GM21576 (cell line): ENCODE results near the gene IQSEC3.
"Not testable (repeated sequence)": the region's sequence is repeated elsewhere in the genome, so short reads cannot be mapped to it uniquely, and the experiment has no call there.

Experiments
- ATAC-seq: cut with Tn5 transposase; IDR thresholded peaks from one replicate; pipeline ENCODE4 v1.9.1; 2021; ENCODE audit warnings: mild to moderate bottlenecking, moderate library complexity; ENCODE audit not compliant: unreplicated experiment

The IQSEC3 gene

GRCh38 chr12:52902-53734 is 13.4 kb upstream of the IQSEC3 start:
- ATAC-seq, result not testable (repeated sequence)

- ATAC-seq, result no peak
Observed at GRCh38 chr12:53735-54730, 12.5 kb upstream of the IQSEC3 start.

GRCh38 chr12:54750-55535 is 11.6 kb upstream of the IQSEC3 start:
- no peak for ATAC-seq

GRCh38 chr12:56683-57346 is 9.8 kb upstream of the IQSEC3 start:
- no peak for ATAC-seq

DNA sequence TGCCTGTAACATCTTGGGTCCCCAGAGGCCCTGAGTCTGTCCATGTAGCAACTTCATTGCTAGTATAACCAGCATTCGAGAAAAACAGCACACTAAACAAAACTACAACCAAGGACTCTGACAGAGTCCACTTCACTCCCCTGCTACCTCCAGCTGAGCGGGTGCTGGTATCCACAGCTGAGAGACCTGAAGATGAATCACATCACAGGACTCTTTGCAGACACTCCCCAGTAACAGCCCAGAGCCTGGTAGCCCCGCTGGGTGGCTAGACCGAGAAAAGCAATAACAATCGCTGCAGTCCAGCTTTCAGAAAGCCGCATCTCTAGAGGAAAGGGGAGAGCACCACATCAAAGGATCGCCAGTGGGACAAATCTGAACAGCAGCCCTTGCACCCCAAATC is 9.0 kb upstream of the IQSEC3 start:
- ATAC-seq, result no peak

DNA sequence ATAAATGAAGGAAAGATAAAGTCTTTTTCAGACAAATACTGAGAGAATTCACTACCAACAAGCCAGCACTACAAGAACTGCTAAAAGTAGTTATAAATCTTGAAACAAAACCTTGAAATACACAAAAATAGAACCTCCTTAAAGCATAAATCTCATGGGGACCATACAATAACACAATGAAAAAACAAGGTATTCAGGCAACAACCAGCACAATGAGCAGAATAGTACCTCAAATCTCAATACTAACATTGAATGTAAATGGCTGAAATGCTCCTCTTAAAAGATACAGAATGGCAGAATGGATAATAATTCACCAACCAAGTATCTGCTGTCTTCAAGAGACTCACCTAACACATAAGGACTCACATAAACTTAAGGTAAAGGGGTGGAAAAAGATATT is 7.7 kb upstream of the IQSEC3 start:
- ATAC-seq, result no peak

DNA sequence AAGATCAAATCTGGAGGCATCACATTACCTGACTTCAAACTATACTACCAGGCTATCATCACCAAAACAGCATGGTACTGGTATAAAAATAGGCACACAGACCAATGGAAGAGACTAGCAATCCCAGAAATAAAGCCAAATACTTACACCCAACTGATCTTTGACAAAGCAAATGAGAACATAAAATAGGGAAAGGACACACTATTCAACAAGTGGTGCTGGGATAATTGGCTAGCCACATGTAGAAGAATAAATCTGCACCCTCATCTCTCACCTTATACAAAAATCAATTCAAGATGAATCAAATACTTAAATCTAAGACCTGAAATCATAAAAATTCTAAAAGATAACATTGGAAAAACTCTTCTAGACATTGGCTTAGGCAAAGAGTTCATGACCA is 4.7 kb upstream of the IQSEC3 start:
- not testable (repeated sequence) for ATAC-seq

DNA sequence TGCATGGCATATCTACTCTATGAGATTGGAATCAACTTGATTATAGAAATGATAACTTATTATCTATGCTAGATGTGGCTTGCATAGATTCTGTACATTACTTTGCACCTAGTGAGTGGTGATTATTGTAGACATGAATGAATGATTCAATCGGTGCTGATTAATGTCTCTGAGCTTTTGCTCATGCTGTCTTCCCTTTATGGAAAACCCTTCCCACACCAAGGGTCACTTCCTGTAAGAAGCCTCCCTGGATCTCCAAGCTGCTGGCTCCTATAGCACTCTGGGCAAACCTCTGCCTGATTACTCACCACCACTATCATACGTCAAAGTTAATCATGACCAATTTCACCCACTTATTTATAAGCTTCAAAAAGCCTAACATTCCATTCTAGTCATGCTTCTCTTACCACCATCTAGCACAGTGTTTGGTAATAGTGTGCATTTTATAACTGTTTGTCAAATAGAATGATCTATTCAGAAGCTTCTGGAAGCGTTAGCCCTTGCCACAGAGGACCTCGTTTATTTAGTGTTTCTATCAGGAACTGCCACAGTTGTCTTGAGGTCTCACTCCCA is 990 bp upstream of the IQSEC3 start:
- not testable (repeated sequence) for ATAC-seq

- peak; percentile 53 for ATAC-seq
Observed at GRCh38 chr12:66782-67504, 376 bp downstream of the IQSEC3 start.

DNA sequence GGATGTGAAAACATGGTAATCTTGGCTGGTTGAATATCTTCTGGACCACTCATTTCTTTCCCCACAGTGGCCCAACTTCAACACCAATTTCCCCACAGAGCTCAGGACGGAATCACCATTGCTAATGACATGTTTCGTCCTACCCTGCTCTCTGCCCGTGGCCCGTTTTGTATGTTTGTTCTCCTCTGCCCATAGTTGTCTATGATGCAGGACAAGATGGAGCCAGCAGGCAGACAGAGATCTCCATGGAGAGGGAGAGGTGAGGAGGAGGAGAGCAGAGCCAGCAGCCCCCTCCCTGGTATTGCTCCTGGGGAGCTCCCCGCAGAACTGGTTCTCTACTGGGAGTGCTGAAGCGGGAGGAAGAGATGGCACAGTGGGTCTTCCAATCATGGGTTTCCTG is 3.1 kb downstream of the IQSEC3 start:
- ATAC-seq, result not testable (repeated sequence)

DNA sequence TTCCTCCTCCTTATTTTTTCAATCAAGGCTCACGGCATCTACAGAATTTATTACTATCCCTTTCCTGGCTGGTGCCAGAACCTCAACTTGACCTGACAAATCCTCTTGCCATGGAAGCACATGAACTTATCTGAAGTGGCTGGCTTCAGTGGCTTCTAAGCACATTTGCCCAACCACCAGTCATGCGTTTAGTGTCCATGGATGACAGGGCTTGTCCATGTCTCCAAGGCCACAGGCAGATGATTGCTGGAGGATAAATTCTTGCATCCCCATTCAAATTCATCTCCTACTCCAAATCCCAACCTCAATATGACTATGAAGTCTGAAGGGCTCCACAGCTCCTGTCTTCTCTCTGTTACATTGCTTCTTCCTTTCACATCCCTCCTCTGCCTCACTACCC is 4.0 kb downstream of the IQSEC3 start:
- not testable (repeated sequence) for ATAC-seq

DNA sequence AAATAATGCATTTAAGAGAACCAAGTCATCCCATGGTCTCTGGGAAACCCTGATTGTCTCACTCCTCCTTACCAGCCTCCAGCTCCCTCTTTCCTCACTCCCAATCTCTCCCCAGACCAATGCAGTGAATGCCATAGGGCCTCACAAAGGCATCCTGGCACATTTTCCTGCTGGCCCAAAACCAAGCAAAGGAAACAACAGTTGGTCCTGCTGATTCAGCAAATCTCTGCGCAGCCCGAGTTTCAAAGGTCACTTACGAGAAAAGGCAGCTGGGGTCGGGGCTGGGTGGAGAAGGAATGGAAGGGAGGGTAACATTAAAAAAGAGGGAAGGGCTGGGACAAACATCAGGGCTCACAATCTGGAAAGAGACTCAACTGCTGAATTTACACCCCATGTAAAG is 5.5 kb downstream of the IQSEC3 start:
- ATAC-seq, result not testable (repeated sequence)

DNA sequence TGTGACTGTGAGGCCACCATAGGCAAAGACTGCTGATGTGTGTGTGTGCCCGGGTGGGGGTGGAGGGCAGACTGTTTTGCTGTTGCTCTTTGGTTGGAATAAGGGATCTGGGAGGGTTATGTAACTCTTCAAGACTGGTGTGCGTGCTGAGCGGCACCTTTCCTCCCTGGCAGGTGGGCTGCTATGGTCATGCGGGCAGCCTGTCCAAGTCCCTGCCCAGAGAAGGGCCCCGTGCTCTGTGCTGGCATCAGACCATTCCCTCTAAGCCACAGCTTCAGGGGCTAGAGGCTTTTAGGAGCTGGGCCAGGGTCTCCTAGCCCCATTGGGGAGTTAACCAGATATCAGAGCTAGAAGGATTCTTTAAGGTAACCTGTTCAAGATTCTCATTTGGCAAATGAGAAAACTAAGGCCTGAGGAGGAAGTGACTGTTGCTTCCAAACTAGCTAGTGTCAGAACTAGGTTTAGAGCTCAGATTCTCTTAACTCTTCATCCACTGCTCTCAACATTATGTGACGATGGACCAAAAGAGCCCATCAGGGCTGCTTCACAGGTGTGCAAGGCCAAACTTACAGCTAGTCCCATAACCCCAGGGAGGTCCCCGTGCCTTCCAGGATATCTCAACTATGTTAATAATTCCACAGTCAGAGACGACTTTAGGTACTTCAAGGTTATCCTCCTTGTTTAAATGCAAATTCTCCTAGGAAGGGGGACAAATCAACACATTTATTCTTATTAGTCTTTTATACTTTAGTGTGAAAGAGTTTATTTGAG is 8.0 kb downstream of the IQSEC3 start:
- ATAC-seq, result not testable (repeated sequence)

DNA sequence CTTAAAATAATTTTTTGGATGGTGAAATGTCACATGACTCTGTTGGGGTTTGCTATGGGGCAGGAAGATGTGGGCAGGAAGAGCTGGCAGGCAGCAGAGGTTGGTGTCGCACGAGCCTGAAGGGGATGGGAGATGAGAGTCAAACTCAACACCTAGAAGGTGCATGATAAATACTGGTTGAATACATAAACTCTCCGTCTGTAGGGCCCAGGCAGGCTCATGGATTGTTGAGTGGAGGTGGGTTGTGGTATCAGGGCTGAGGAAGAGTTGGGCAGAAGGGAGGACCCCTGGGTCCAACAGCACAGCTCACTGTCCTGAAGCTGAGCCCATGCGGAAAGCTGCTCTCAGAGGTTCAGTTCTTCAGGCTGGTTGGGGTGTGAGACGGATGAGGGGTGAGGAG is 9.0 kb downstream of the IQSEC3 start:
- not testable (repeated sequence) for ATAC-seq

- not testable (repeated sequence) for ATAC-seq
Observed at GRCh38 chr12:76102-76501, 9.5 kb downstream of the IQSEC3 start.

- ATAC-seq, result not testable (repeated sequence)
Observed at GRCh38 chr12:76551-76950, 10.0 kb downstream of the IQSEC3 start.

- not testable (repeated sequence) for ATAC-seq
Observed at GRCh38 chr12:77101-77719, 10.6 kb downstream of the IQSEC3 start.

DNA sequence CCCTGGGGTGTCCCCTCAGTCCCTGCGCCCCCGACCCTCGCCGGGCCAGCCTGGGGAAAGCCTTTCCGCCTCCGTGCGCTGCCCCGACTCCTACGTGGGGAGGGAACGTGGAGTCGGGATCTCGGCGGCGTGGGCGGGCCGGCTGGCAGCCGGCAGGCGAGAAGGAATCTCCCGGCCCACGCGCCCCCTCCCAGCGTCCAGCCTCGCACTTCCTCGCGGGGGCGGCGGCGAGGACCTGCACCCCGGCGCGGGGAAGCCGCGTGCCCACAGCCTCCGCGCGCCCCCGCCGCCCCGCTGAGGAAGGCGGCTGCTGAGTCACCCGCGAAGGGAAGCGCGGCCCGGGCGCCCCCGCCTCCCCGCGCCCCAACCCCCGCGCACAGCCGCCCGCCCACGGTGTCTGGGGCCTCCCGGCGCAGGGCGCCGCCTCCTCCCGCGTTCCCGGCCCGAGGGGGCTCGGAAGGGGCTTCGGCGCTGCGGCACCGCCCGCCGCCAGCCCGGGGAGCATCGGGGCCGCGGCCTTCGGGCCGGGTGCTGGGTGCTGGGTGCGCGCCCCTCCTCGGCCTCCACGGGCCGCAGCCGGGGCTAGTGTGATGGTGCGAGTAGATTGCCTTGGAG is 11.3 kb downstream of the IQSEC3 start:
- ATAC-seq, result not testable (repeated sequence)
